ENCODE results near the gene PGAM5.

PGAM5 gene

DNA sequence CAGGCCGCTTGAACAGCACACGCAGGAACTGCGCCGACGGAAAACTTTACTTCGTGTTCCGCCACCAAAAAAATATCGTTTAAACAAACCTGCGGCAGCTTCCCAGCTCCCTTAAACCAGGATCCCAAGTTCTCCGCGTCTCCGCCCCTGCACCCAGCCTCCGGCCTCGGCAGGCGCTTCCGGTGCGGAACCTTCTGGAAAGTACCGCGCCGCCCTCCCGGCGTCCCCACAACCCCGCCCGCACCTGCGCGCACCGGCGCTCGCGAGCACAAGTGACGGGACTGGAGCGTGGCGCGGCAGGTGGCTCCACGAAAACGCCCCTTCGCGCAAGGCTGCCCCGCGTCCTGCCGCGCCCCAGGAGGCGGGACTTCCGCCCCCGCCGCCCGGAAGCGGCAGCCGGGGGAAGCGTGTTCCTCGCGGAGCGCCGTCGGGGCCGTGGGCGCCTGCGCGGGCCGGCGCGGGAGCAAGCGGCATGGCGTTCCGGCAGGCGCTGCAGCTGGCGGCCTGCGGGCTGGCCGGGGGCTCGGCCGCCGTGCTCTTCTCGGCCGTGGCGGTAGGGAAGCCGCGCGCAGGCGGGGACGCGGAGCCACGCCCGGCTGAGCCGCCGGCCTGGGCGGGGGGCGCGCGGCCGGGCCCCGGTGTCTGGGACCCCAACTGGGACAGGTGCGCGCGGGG lies at the start of gene PGAM5:
PGAM5 (plus strand) TSS at position 438 of the 675 bp plus-strand sequence; CDS start at position 473, 35 bp downstream.
- in situ Hi-C loops (cut with MboI; ENCODE audit: low sequenced_read_pairs), result no loop called here

GRCh38 chr12:132660996-132661395 lies 49.6 kb upstream of the PGAM5 start:
- in situ Hi-C loops (cut with MboI; ENCODE audit: low sequenced_read_pairs), result no loop called here

DNA sequence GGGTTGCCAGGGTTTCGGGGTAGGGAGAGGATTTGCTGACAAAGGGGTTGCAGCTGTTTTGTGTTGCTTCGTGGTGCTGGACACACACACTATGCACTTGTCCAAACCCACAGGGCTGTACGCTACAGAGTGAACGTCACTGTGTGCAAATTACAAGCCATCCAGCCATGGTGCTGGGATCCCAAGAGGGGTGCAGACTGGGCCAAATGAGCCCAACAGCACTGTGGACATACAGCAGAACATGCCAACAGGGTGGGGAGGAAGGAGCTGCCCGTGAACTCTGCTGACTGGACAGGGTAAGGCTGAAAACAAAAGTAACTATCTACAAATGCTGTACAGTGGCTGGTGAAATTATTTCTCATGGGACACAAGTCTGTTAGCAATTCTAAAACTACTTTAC lies 48.7 kb upstream of the PGAM5 start:
- in situ Hi-C loops (cut with MboI; ENCODE audit: low sequenced_read_pairs), result no loop called here

GRCh38 chr12:132662901-132663755 lies 47.5 kb upstream of the PGAM5 start:
- in situ Hi-C loops (cut with MboI; ENCODE audit: low sequenced_read_pairs), result no loop called here

DNA sequence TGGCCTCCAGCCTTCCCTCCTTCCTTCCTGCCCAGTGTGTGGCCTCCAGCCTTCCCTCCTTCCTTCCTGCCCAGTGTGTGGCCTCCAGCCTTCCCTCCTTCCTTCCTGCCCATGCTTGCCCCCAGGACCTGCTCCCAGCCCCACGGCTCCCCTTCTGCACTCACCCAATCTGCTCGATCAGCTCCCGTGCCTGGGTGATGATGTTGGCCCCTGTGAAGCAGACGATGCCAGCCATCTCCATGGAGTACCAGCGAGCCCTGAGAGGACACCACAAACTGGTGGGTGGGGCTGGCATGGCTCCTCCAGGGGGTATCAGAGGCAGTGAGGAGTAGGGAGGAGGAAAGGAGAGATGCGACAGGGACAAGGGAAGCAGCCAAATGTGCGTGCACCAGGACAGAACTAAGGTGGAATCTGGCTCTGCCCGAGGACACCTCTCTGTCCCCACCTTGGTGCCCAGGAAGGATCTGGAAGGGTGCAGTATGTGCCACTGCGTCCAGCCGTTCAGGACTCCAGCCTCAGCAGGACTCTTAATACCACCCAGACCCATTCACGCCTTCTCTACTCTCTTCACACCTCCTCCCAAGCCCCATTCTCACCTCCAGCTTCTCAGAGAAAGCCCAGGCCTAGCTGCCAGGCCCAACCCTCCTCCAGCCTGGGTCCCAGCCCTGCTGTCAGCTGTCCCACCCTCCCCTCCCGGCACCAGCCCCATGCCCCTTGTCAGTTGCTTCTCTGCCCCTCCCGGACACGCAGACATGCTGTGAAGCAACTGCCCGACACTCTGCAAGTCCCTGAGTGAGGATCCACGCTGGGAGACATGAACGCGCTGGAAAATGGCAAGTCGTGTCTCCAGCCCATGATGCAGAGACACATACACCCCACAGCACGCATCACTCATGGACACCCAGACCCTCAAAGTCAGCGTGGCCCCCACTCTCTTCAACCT lies 46.2 kb upstream of the PGAM5 start:
- in situ Hi-C loops (cut with MboI; ENCODE audit: low sequenced_read_pairs), result no loop called here

DNA sequence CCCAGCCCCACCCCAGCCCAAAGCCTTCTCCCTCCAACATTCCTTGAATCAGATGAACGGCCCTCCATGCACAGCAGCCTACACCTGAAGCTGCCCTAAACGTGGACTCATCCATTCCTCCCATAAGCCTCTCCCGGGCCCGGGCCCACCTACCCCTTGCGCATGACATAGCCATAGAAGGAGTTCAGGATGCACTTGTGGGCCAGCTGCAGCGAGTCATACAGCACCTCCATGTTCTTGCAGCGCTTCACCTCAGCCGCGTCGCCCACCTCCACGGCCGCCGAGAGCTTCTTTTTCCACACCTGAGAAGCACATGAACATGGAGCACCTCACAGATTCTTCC lies 45.5 kb upstream of the PGAM5 start:
- in situ Hi-C loops (cut with MboI; ENCODE audit: low sequenced_read_pairs), result no loop called here

DNA sequence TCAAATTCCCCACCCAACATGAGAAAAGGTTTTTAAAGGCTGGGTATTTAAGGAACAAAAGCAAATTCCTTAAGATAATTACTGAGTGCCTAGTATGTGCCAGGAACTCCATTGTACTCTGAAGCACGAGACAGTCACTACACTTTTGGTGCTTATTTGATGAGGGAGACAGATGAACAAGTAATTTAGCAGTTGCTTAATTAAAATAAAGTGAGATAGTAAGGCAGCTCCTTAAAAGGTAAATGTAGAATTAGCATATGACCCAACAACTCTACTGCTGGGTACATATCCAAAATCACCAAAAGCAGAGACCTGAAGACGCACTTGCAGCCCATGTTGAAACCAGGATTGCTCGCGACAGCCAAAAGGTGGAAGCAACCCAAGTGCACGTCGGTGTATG lies 44.8 kb upstream of the PGAM5 start:
- in situ Hi-C loops (cut with MboI; ENCODE audit: low sequenced_read_pairs), result no loop called here

DNA sequence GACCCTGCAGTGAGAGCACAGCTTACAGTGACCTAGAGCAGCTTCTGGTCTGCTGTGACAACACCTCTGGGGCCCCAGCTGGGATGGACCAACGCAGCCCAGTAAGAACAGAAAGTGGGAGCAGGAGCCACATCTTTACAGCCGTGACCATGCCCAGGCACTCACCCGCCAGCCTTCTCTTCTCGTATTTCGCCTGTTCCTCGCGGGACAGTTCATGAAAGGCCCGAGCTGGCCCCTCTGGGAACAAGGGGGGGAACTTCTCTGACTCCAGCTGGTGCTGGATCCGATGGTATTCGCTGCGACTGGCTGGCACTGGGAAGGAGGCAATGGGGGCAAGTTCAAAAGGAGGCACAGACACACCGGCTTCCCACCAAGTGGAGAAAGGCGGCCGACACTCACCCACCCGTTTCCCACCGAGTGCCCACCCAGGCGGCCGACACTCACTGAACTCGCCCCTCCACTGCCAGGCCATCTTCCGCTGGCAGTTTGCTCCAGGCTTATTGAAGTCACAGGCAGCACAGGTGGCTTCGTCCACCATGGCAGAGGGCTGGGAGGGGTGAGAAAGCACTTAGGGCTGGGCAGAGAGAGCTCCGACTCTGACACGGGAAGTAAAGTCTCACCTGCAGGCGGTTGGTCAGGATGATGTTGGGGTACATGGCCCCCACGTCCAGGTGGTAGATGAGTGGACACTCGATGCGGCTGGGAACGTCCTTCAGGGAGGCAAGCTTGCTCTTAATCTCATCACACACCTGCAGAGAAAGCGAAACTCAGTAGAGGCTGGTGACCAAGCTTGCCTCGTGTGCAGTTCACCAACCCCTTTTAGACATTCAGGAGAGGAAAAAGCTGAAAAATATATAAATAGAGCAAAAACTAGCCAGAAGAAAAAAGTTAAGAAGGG lies 42.2 kb upstream of the PGAM5 start:
- in situ Hi-C loops (cut with MboI; ENCODE audit: low sequenced_read_pairs), result no loop called here

- in situ Hi-C loops (cut with MboI; ENCODE audit: low sequenced_read_pairs), result no loop called here
These were observed 41.3 kb upstream of the PGAM5 start for GRCh38 chr12:132669166-132669879.

DNA sequence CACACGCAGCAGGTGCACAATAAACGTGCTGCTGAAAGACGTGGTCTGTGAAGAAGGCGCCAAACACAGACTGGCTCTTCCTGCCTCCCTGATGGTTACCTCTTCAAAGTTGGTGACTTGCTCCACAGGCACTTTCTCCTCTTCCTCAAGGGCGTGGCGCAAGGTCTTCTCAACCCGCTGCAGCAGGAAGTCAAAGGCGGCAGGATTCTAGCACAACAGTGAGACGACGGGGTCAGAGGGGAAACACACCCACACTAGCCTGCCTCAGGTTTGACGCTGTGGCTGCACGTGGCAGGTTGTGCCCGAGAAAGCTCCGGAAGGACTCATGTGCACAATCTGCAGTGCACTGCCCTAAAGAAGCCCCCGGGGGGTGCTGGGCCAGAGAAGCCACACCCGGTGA lies 38.5 kb upstream of the PGAM5 start:
- in situ Hi-C loops (cut with MboI; ENCODE audit: low sequenced_read_pairs), result no loop called here

GRCh38 chr12:132672678-132673077 lies 38.0 kb upstream of the PGAM5 start:
- in situ Hi-C loops (cut with MboI; ENCODE audit: low sequenced_read_pairs), result no loop called here

GRCh38 chr12:132673288-132674179 lies 37.1 kb upstream of the PGAM5 start:
- in situ Hi-C loops (cut with MboI; ENCODE audit: low sequenced_read_pairs), result no loop called here

DNA sequence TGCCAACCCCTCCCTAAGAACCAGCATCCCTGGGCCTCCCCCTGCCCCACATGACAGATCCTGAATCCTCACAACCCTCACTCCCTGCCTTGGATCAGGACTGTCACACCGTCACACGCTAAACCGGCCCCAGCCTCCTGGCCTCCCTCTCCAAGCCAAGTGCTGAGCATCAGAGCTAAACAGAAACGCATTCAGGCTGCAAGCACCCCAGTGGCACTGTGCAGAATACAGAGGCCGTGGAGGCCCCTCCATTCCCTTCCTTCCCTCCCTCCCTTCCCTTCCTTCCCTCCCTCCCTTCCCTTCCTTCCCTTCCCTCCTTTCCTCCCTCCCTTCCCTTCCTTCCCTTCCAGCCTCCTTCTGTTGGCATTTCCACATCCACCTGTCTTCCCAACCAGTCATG lies 36.1 kb upstream of the PGAM5 start:
- in situ Hi-C loops (cut with MboI; ENCODE audit: low sequenced_read_pairs), result no loop called here

- in situ Hi-C loops (cut with MboI; ENCODE audit: low sequenced_read_pairs), result no loop called here
These were observed 34.7 kb upstream of the PGAM5 start for GRCh38 chr12:132675757-132676432.

DNA sequence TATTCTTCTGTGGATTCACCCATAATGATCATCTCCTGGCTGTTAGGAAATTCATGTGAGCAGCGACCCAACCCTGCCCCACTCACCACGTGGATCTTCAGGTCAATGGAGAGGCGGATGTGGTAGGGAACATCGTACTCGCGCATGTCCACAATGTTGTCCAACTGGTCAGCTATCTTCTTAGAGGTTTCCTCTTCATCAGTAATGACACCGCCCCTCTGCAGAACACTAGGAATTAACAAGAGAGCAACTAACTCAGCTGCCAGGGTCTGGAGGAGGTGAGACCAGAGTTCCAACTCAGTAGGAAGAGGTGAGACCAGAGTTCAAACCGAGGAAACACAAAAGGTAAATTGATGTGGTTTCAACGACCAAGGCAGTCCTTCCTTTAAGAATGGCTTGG lies 33.1 kb upstream of the PGAM5 start:
- in situ Hi-C loops (cut with MboI; ENCODE audit: low sequenced_read_pairs), result no loop called here

GRCh38 chr12:132685400-132685799 lies 25.2 kb upstream of the PGAM5 start:
- in situ Hi-C loops (cut with MboI; ENCODE audit: low sequenced_read_pairs), result no loop called here

DNA sequence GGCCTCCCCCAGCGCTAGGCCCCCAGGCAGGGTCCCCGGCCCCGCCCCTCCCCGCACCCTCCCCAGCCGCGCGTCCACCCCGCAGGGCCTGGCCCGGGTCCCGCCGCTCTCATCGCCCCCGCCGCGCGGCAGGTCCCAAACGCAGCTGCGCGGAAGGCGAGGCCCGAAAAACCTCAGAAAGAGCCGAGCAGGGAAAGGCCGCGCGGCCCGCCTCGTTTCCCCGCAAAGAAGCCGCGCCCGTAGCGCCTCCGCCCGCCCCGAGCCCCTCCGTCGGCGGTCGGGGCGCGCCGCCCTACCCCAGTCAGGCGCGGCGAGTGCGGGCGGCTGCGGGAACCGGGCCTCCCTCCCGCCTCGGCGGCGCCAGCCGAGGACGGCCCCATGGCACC lies 23.8 kb upstream of the PGAM5 start:
- in situ Hi-C loops (cut with MboI; ENCODE audit: low sequenced_read_pairs), result no loop called here
